GM12865 (cell line): ENCODE measurements around the gene JAKMIP1.
"Not testable (repeated sequence)": the region's sequence is repeated elsewhere in the genome, so short reads cannot be mapped to it uniquely, and the experiment has no call there.

Experiments used
- DNase-seq: peaks from one replicate; pipeline ENCODE4 v3.0.0; 2010; ENCODE audit warnings: low read depth
- H3K4me3 ChIP-seq: 2 replicates; pipeline ENCODE4 v1.5.1; 2011; ENCODE audit warnings: mild to moderate bottlenecking, low read depth, low read length, control low read depth
- CTCF ChIP-seq: IDR thresholded peaks from 2 replicates; pipeline ENCODE4 v1.5.1; 2011; ENCODE audit warnings: low read length, control low read depth, low read depth, inconsistent platforms; ENCODE audit not compliant: insufficient read depth; ENCODE audit errors: missing control alignments

JAKMIP1 gene

DNA sequence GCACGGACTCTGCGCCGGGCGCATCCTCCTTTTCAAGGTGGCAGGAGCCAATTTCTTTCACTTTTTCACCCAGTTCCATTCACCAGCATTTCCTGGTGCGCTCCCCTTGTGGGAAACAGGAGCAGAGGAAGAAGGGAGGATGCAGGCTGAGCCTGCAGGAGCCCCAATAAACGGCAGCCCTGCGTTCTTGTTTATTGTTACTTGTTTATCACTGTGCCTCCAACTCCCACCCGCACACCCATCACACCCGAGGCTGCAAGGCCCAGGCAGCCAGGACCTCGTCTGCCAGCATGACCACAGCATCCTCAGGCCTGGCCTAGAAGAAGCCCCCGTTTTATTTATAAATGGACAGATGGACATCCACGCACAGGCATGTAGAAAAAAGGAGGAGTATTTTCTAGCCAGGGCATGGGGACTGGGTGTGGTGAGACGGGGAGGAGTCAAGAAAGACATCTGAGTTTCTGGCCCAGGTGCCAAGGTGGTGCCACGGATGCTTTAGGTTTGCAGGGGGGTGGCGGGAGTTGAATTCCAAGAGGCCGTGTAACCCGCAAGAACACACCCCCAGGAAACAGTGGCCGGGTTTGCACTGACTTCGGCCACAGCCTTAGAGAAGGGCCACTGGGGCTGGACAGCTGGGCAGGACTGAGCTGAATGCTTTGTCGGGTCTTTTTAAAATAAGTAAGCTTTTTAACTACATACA, 51.7 kb downstream of the JAKMIP1 start:
- no peak for TF ChIP-seq CTCF
- H3K4me3 ChIP-seq: no peak overlapping the region
- no peak for DNase-seq

- TF ChIP-seq CTCF: no peak
- no peak for DNase-seq
- H3K4me3 ChIP-seq: no peak overlapping the region
These were observed 52.9 kb downstream of the JAKMIP1 start for GRCh38 chr4:6147441-6147840.

DNA sequence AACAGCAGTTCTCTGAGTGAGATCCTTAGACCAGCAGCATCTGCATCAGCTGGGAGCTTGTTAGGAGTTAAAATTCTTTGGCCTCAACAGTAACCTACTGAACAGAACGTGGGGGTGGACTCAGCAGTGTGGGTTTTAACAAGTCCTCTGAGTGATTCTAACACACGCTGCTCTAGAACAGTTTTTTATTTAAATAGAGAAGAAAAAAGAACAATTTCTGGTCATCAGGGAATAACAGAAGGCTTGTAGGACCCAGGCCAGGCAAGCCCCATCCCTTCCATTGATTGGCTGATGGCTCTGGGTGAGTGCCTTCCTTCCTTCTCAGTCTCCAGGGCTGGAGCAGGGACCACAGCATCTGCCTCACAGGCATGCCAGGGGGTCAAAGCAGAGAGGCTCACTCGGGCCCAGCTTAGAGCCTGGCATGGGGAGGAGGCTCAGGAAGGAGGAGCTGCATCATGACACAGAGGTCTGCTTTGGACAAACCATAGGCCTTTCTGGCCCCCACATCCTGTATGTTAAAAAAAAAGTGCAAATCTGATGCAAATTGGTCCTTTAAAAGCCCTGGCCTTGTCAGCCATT, 56.7 kb downstream of the JAKMIP1 start:
- no peak for DNase-seq
- no peak overlapping the region for H3K4me3 ChIP-seq
- no peak for TF ChIP-seq CTCF

- no peak overlapping the region for H3K4me3 ChIP-seq
- DNase-seq: no peak
- no peak for TF ChIP-seq CTCF
These were observed 57.3 kb downstream of the JAKMIP1 start for GRCh38 chr4:6142935-6143602.

DNA sequence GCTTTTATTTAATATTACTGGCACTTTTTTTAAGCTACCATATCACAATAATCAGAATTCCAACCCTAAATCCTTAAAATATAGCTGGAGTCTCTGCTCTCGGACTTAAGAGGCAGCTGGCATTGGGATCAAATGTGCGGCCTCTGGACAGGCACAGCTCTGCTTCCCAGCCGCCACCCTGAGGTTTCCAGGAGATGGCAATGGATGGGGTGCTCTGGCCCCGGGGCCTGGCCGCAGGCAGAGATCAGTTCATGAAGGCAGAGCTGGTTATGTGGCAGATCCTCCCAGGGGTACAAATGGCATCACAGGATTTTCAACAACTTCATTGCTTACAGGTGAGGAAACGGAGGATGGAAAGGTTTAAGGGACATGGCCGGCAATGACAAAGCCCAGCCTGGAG, 57.8 kb downstream of the JAKMIP1 start:
- no peak overlapping the region for H3K4me3 ChIP-seq
- TF ChIP-seq CTCF: no peak
- no peak for DNase-seq

GRCh38 chr4:6141554-6141953, 58.8 kb downstream of the JAKMIP1 start:
- no peak for TF ChIP-seq CTCF
- no peak overlapping the region for H3K4me3 ChIP-seq
- no peak for DNase-seq

DNA sequence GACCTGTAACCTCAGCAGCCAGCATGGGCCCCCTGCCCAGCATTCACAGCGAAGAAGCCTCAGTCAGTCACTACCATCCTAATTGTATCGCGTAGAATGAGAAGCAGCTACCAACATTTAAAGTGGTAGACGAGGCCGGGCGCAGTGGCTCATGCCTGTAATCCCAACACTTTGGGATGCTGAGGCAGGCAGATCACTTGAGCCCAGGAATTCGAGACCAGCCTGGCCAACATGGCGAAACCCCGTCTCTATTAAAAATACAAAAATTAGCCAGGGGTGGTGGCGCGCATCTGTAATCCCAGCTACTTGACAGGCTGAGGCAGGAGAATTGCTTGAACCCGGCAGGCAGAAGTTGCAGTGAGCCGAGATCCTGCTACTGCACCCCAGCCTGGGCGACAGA, 59.3 kb downstream of the JAKMIP1 start:
- DNase-seq, H3K4me3 ChIP-seq: not testable (repeated sequence)
